H1 (cell line): ENCODE data around the gene PIP5K1B. TPM values are rescaled to one million over a fixed set of nuclear protein-coding genes. Genes with fewer than 3 reads are reported as not detected.

ENCODE experiments used
- HDAC2 ChIP-seq, 2 experiments: fragments of 300-600 bp in 1 of 2; sonication (generic) in 1 of 2; IDR thresholded peaks; 2 replicates each; pipeline ENCODE4 v1.6.1; 2011 to 2012; ENCODE audit warnings: low read depth in 2 of 2, low read length in 2 of 2, mild to moderate bottlenecking in 2 of 2, moderate library complexity in 2 of 2, borderline replicate concordance in 1 of 2, inconsistent platforms in 1 of 2
- RAD21 ChIP-seq, 2 experiments: IDR thresholded peaks in 1 of 2; conservative IDR thresholded peaks in 1 of 2; 2 replicates each; pipeline ENCODE4 v1.6.1; 2011; ENCODE audit warnings: low read depth in 2 of 2, low read length in 2 of 2, improper control_type of control experiment in 1 of 2, inconsistent platforms in 1 of 2, mild to moderate bottlenecking in 1 of 2, moderate library complexity in 1 of 2
- SP2 ChIP-seq: IDR thresholded peaks from 2 replicates; pipeline ENCODE4 v1.6.1; 2012; ENCODE audit warnings: mild to moderate bottlenecking, low read length, inconsistent platforms
- TCF12 ChIP-seq: IDR thresholded peaks from 2 replicates; pipeline ENCODE4 v1.6.1; 2011; ENCODE audit warnings: low read depth, mild to moderate bottlenecking, low read length
- YY1 ChIP-seq: IDR thresholded peaks from 2 replicates; pipeline ENCODE4 v1.6.1; 2011; ENCODE audit warnings: low read depth, mild to moderate bottlenecking, low read length
- polyA plus RNA-seq, 7 experiments: library from polyadenylated mRNA; depleted of rRNA in 3 of 7; stranded (reverse) in 5 of 7; unstranded in 2 of 7; fragments of >200 nt in 5 of 7; fragments of 200-250 nt in 2 of 7; gene quantifications; 1 replicate in 5 of 7; 2 replicates in 1 of 7; 4 replicates in 1 of 7; pipeline versions ENCODE4 v1.2.1 to v1.2.3, GENCODE V29; 2011 to 2013; ENCODE audit warnings: missing spikeins in 2 of 7, mixed read lengths in 2 of 7
- total RNA-seq: library from RNA; stranded (reverse); fragmentation: NEBNext Ultra II Directional; extraction: Animal tissue kit (Norgen Biotek cat#: 25700); gene quantifications from 2 replicates; pipeline ENCODE4 v1.2.1, GENCODE V29; 2021

PIP5K1B gene
- total and polyA plus RNA-seq, 2 of the 8 experiments (the other 6 are each of a cell fraction or from before 2014, with no cell fraction given), result 4.7 to 7.7 TPM

DNA sequence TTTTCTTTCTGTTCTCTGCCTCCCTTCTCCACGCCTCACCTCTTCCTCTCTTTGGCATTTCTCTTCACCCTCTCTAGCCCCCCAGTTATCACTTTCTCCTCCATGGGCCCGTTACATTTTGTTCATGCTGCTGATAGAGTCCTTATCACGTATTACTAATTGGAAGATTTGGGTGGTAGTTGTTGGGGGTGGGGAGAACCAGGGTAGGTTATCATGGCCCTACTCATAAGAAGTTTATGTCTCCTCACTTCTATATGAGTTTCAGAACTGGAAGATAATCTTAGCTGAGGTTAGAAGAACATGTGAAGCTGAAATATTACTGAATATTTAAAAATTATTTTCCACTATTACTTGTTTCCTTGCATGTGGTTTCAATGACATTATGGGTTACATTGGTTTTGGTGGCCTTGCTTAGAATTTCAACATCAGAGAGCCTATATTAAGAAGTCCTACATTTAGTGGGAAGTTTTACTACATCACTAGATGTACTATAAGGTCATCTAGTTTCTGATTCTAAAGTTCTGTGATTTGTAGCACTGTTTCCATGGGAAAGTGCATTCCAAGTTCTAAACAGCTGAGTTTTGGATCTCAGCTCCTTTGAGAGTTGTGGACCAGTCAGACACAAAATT lies 36.8 kb downstream of the PIP5K1B start (continued):
- TF ChIP-seq RAD21 (IDR thresholded peaks at IDR 0.05 in 1 of 2, conservative IDR thresholded peaks at IDR 0.05 in 1 of 2; ENCODE audit: low read depth in 2 of 2, low read length in 2 of 2) (no peak), SP2 (no peak), HDAC2 (IDR thresholded peaks at IDR 0.05; ENCODE audit: borderline replicate concordance in 1 of 2, low read depth in 2 of 2, low read length in 2 of 2) (no peak), TCF12 (no peak), YY1 (no peak)
- TF ChIP-seq, all 59 proteins: peak for 0
